MCF 10A (cell line): Measurements from ENCODE around the gene HOXD12. TPM values are rescaled to one million over a fixed set of nuclear protein-coding genes. Genes with fewer than 3 reads are reported as not detected.

ENCODE experiments used
- BruUV-seq: library from RNA; stranded (reverse); fragments of 400-500 nt; replicated peaks from 2 replicates; lab custom pipeline; 2021; lab: Mats Ljungman, UMichigan
- CTCF ChIA-PET: fragments of 300-600 bp; sonication (Branson Sonifier 250); formaldehyde crosslinking; extraction: SDS; loops from one replicate; lab custom pipeline; 2021; ENCODE audit warnings: antibody characterized with exemption, inconsistent platforms; lab: Yijun Ruan, JAX
- POLR2A ChIA-PET: fragments of 300-600, 350-650 bp; sonication (Branson Sonifier 250); formaldehyde crosslinking; extraction: SDS; loops from one replicate; lab custom pipeline; 2020; ENCODE audit warnings: antibody characterized with exemption, inconsistent platforms; lab: Yijun Ruan, JAX
- DNase-seq: peaks from one replicate; pipeline ENCODE4 v3.0.0-alpha.2; 2018; ENCODE audit not compliant: unreplicated experiment
- H3K27ac Mint-ChIP-seq: one replicate; pipeline ENCODE4 v1.8.0; 2022; ENCODE audit warnings: mild to moderate bottlenecking, low read depth, mixed read lengths; ENCODE audit not compliant: unreplicated experiment
- H3K27me3 Mint-ChIP-seq: one replicate; pipeline ENCODE4 v1.8.0; 2022; ENCODE audit warnings: mixed read lengths; ENCODE audit not compliant: insufficient read depth, unreplicated experiment
- H3K36me3 Mint-ChIP-seq: one replicate; pipeline ENCODE4 v1.8.0; 2022; ENCODE audit warnings: mild to moderate bottlenecking, moderate library complexity, mixed read lengths; ENCODE audit not compliant: insufficient read depth, unreplicated experiment
- H3K4me1 Mint-ChIP-seq: one replicate; pipeline ENCODE4 v1.8.0; 2022; ENCODE audit warnings: mixed read lengths; ENCODE audit not compliant: insufficient read depth, unreplicated experiment
- H3K4me3 Mint-ChIP-seq: one replicate; pipeline ENCODE4 v1.8.0; 2022; ENCODE audit warnings: mild to moderate bottlenecking, moderate library complexity, mixed read lengths; ENCODE audit not compliant: unreplicated experiment
- H3K9me3 Mint-ChIP-seq: one replicate; pipeline ENCODE4 v1.8.0; 2022; ENCODE audit warnings: mixed read lengths; ENCODE audit not compliant: unreplicated experiment
- CTCF ChIP-seq: fragments of 200-600 bp; IDR thresholded peaks from one replicate; pipeline ENCODE4 v1.8.0; 2022; ENCODE audit warnings: antibody characterized with exemption, mild to moderate bottlenecking; ENCODE audit not compliant: unreplicated experiment
- intact Hi-C: fragments of 100-400 bp; cut with micrococcal nuclease; formaldehyde crosslinking; loops from 2 replicates; pipeline ENCODE4 v1.14.1; 2022
- total RNA-seq: library from RNA; stranded (reverse); gene quantifications from 2 replicates; pipeline ENCODE4 v1.2.3, GENCODE V29; 2022

HOXD12 gene
- total RNA-seq, 1 experiment from 2014 or later, result not detected

DNA sequence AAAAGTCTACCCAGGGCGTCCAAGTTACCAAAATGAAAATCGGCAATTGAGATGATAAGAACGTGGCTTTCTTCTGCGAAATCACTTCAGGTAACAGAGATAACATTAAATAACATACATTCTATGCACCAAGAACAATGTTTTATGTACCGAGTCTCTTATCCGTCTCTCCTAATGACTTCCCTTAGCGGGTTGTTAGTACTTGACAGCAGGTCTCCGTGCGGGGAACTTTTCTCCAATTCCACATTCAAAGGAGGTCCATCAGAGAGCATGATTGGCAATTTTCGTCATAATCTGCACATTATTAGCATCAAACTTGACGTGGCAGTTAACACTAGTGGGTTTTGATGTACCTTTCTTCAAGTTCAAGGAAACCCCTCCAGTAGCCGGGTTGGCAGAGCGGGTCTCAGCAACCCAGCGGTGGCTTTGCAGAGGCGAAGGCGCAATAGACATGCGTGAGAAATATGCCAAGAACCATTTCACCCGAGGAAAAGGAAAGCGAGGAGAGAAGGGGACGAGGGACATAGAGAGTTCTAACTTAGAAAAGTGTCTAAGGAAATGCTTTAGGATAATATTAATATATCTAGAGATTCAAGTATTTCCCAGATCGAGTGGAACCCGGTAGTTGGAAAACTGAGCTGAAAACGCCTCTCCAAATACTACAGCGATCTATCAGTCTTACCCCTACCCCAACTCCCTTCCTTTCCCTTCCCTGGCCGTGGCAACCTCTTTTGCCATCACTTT lies 20.9 kb upstream of the HOXD12 start:
- Mint-ChIP-seq H3K4me1 (no peaks in the 10 kb centered on the region), H3K27ac (no peak overlapping the region), H3K9me3 (peaks cover 10% of the 10 kb centered on the region), H3K27me3 (peaks cover 64% of the 10 kb centered on the region), H3K36me3 (no peaks in the 10 kb centered on the region), H3K4me3 (no peak overlapping the region)
- ChIA-PET POLR2A (no interaction called here), CTCF (interaction anchor here (0.7 to 2.3 kb wide), 4 partner anchors 15 to 1082 kb away, joined by 3 to 11 read pairs (median 4); no protein-coding TSS in a partner anchor)
- no peak for TF ChIP-seq CTCF
- no TSS peak for BruUV-seq
- intact Hi-C loops, result no loop called here
- no peak for DNase-seq

DNA sequence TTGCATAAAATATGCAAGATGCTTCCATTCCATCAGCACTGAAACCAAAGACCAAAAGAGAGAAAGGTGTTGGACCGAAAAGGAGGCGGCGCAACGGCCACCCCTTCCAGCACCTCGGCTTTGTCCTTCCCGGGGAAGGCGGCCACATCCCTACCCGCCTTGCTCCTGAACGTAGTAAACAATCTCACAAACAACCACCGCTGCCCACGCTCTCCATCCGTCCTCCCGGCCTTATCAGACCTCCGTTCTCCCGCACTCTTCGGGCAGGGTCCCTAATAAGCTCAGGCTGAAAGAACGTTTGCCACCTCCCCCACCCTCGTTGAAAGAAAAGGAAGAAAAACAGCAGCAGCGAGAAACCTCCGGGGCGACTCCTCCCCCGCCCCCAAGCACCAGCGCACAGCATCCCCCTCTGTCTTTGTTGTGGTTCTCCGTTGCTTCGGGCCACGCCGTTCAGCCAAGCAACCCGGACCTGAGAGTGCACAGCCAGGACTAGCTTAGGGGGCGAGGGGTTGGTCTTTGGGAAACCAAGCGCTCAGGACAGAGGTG lies 20.2 kb upstream of the HOXD12 start:
- no peak overlapping the region for H3K27ac Mint-ChIP-seq
- intact Hi-C loops, result no loop called here
- DNase-seq, result no peak
- H3K9me3 Mint-ChIP-seq, result peaks cover 13% of the 10 kb centered on the region
- no TSS peak for BruUV-seq
- TF ChIP-seq CTCF, result no peak
- peak overlapping the region; percentile 18 for H3K4me3 Mint-ChIP-seq
- no peaks in the 10 kb centered on the region for H3K36me3 Mint-ChIP-seq
- peaks cover 64% of the 10 kb centered on the region for H3K27me3 Mint-ChIP-seq
- ChIA-PET CTCF (interaction anchor here (0.7 to 2.3 kb wide), 6 partner anchors 13 to 1309 kb away, joined by 3 to 11 read pairs (median 3); no protein-coding TSS in a partner anchor), POLR2A (no interaction called here)
- H3K4me1 Mint-ChIP-seq, result no peaks in the 10 kb centered on the region

DNA sequence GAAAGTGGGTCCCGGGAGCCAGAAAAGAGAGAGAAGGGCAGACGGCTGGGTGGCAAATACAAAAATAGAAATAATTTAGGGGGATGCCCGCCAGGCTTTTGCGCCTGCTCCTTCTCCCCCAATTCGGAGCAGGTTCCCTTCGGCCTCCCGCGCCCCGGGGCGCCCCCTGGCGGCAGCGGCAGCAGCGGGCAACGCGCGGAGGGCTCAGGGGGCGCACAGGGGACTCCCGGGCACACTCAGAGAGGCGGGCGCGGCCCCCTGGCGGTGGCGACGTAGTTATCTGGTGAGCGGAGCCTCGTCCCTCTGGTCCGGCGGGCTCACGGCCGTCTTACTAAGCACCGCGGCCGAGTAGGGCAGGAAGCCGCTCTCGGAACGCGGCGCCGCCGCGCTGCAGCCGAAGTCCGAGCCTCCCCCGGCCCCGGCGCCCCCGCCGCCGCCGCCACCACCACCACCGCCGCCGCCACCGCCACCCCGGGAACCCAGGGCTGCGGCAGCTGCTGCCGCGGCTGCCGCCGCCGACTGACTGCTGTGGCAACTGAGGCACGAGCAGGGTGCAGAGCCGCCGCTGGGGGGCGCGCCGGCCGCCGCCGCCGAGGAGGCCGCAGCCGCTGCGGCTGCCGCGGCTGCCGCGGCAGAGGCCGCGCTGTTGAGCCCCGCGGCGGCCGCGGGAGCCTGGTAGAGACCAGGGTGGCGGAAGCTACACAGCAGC lies 19.6 kb upstream of the HOXD12 start:
- no TSS peak for BruUV-seq
- DNase-seq, result no peak
- Mint-ChIP-seq H3K9me3 (peaks cover 13% of the 10 kb centered on the region), H3K27ac (no peak overlapping the region), H3K4me3 (no peak overlapping the region), H3K36me3 (no peaks in the 10 kb centered on the region), H3K4me1 (no peaks in the 10 kb centered on the region), H3K27me3 (peaks cover 64% of the 10 kb centered on the region)
- TF ChIP-seq CTCF, result peak; percentile 30
- CTCF ChIA-PET, result interaction anchor here (0.7 to 2.3 kb wide), 8 partner anchors 12 to 1309 kb away, joined by 3 to 11 read pairs (median 3); no protein-coding TSS in a partner anchor
- POLR2A ChIA-PET, result no interaction called here
- intact Hi-C loops, result loop anchor here (10.0 kb wide), 1 partner anchor 115 kb away; no protein-coding TSS in a partner anchor
